SK-N-SH (cell line): Measurements from ENCODE around the gene ADAMTS7.

ENCODE experiments used
- EP300 ChIP-seq, 2 experiments: IDR thresholded peaks; 2 replicates each; pipeline versions ENCODE4 v1.4.0 to v1.6.1; 2012; ENCODE audit warnings: borderline replicate concordance in 1 of 2, low read depth in 1 of 2, low read length in 1 of 2
- EZH2phosphoT487 ChIP-seq: fragments of 200-600 bp; sonication (generic); IDR thresholded peaks from 2 replicates; pipeline ENCODE4 v1.6.1; 2017; ENCODE audit warnings: low read depth, mixed run types, mild to moderate bottlenecking, antibody characterized with exemption, moderate library complexity, borderline replicate concordance
- POLR2AphosphoS5 ChIP-seq: IDR thresholded peaks from 2 replicates; pipeline ENCODE4 v1.6.1; 2012; ENCODE audit warnings: low read depth, low read length
- TF ChIP-seq, protein P1 (sequence below): fragments of 200-600 bp; sonication (generic); IDR thresholded peaks from 2 replicates; pipeline ENCODE4 v1.6.1; 2017; ENCODE audit warnings: antibody characterized with exemption, mild to moderate bottlenecking, moderate library complexity
- TF ChIP-seq, protein P2 (sequence below): IDR thresholded peaks from 2 replicates; pipeline ENCODE4 v1.4.0; 2012; ENCODE audit warnings: low read depth

DNA sequence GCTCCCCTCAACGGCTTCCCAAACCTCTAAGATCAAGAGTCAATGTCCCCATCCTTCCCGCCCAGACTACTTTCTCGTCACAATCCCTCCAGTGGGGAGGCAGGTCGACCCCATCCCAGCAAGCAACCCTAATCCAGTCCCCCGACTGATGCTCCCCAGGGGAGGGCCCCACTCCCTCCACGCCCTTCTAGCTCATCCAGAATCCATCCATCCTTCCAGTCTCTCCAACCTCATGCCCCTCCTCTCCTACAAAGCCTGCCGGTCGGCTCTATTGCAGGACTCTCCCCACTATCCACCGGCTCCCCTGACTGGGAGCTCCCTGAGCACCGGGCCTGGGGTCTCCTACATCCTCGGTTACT is 1.3 kb downstream of the ADAMTS7 start:
- no peak for TF ChIP-seq EP300 (IDR thresholded peaks at IDR 0.05; ENCODE audit: borderline replicate concordance in 1 of 2, low read depth in 1 of 2, low read length in 1 of 2)
- TF ChIP-seq EZH2phosphoT487, result no peak
- TF ChIP-seq, protein P1, sequence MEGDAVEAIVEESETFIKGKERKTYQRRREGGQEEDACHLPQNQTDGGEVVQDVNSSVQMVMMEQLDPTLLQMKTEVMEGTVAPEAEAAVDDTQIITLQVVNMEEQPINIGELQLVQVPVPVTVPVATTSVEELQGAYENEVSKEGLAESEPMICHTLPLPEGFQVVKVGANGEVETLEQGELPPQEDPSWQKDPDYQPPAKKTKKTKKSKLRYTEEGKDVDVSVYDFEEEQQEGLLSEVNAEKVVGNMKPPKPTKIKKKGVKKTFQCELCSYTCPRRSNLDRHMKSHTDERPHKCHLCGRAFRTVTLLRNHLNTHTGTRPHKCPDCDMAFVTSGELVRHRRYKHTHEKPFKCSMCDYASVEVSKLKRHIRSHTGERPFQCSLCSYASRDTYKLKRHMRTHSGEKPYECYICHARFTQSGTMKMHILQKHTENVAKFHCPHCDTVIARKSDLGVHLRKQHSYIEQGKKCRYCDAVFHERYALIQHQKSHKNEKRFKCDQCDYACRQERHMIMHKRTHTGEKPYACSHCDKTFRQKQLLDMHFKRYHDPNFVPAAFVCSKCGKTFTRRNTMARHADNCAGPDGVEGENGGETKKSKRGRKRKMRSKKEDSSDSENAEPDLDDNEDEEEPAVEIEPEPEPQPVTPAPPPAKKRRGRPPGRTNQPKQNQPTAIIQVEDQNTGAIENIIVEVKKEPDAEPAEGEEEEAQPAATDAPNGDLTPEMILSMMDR, result no peak
- no peak for TF ChIP-seq POLR2AphosphoS5
- TF ChIP-seq, protein P2, sequence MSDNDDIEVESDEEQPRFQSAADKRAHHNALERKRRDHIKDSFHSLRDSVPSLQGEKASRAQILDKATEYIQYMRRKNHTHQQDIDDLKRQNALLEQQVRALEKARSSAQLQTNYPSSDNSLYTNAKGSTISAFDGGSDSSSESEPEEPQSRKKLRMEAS, result no peak
